GM20000 (cell line): ENCODE measurements around the gene QRICH2.

Experiments
- DNase-seq: peaks from one replicate; pipeline ENCODE4 v3.0.0; 2012; ENCODE audit warnings: low spot score
- TF ChIP-seq, protein P1 (sequence below): IDR thresholded peaks from 2 replicates; pipeline ENCODE4 v1.5.1; 2012; ENCODE audit warnings: mild to moderate bottlenecking, control low read depth; ENCODE audit errors: extremely low read depth, missing control alignments

The QRICH2 gene

DNA sequence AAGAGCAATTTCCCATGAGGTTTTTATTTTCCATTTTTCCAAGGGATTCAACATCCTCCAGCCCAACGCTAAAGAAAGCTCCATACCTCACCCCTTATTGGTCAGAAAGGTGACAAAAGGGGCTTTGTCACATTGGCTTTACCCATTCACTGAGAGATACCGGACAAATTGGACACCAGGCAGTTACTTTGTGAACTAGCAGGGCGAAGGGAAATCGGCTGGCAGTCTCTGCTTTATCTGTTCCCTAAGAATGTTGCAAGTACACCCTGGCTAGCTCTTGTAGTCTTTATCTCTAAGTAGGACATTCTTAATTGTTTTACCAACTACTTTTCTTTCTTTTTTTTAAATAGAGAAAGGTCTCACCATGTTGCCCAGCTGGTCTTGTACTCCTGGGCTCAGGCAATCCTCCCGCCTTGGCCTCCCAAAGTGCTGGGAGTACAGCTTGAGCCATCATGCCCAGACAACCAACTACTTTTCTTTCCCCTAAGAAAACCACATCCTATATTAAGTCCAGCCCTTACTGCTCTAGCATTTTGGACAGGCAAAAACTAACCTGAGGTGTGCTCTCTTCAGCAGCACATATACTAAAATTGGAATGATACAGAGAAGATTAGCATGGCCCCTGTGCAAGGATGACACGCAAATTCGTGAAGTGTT, 28.8 kb upstream of the QRICH2 start:
- DNase-seq: no peak
- TF ChIP-seq, protein P1, sequence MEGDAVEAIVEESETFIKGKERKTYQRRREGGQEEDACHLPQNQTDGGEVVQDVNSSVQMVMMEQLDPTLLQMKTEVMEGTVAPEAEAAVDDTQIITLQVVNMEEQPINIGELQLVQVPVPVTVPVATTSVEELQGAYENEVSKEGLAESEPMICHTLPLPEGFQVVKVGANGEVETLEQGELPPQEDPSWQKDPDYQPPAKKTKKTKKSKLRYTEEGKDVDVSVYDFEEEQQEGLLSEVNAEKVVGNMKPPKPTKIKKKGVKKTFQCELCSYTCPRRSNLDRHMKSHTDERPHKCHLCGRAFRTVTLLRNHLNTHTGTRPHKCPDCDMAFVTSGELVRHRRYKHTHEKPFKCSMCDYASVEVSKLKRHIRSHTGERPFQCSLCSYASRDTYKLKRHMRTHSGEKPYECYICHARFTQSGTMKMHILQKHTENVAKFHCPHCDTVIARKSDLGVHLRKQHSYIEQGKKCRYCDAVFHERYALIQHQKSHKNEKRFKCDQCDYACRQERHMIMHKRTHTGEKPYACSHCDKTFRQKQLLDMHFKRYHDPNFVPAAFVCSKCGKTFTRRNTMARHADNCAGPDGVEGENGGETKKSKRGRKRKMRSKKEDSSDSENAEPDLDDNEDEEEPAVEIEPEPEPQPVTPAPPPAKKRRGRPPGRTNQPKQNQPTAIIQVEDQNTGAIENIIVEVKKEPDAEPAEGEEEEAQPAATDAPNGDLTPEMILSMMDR: no peak

DNA sequence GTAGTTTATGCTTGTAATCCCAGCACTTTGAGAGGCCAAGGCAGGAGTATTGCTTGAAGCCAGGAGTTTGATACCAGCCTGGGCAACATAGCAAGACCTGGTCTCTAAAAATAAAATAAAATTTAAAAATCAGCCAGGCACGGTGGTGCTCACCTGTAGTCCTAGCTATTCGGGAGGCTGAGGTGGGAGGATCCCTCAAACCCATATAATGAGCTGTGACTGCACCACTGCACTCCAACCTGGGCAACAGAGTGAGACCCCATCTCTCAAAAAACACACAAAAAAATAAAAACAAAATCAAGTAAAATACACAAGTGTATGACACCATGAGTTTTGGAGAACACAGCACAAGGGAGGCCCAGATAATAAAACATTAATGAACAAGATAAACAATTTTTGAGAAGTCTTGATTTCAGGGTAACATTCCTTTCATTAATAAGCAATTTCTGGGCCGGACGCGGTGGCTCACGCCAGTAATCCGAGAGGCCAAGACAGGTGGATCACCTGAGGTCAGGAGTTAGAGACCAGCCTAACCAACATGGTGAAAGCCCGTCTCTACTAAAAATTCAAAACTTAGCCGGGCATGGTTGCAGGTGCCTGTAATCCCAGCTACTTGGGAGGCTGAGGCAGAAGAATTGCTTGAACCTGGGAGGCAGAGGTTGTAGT, 27.8 kb upstream of the QRICH2 start:
- TF ChIP-seq, protein P1: no peak
- DNase-seq: no peak

DNA sequence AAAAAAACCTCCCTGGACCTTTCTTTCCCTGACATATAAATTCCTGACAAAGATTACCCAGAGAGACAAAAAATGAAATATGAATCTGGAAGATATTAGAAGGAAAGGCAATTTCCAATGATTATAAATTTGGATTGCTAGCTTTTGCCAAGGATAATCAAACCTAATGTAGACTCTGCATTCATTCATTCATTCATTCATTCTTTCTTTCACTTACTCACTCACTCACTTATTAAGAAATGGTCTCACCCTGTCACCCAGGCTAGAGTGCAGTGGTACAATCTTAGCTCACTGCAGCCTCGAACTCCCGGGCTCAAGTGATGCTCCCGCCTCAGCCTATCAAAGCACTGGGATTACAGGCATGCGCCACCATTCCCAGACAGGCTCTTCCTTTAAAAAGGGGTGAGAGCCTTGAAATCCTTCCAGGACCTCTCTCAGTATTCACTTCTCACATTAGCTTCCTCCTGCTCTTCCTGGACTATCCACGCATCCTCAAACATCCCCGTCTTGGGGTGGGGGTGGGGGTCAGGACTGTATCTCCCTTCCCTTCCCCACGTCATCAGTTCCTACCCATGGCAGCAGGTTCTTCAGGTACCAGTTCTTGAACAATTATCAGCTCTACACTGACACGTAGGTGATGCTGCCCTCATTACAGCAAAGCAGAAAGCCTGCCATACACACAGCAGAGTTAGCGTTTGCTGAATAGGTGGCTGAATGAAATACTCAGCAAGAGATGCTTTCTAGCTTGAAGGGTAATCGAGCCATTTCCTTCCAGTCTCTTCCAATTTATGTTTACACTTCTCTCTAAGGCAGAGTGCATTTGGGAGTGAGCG, 25.8 kb upstream of the QRICH2 start:
- DNase-seq: no peak
- TF ChIP-seq, protein P1: no peak

DNA sequence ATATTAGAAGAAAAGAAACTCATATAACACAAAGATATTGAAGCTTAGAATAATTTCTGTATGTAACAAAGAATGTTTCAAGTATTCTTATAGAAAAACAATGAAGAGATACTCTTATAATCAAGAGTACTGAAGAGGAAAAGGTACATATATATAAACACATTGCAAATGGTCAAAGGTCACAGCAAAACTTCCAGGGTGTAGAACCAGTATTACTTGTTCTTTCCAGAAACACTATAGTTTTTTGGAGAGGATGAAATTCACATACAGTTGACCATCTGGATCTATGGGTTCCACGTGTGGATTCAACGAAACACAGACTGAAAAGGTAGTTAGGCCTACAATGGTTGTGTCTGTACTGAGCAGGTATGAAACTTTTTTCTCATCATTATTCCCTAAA, 23.0 kb upstream of the QRICH2 start:
- TF ChIP-seq, protein P1: no peak
- no peak for DNase-seq

DNA sequence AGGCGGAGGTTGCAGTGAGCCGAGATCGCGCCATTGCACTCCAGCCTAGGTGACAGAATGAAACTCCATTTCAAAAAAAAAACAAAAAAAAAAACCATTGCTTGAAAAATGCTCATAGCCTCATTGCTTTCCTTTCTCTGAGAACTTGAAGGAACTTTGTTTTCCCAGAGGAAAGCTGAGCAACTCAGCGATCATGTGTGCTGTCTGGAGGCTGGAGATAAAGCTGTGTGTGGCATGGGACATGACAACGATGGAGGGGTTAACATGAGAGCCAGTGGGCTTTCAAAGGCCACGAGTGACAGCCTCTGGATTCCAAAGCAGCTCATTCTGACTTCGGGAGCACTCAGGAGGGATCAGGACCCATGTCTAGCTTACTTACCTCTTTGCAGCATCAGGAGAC, 21.6 kb upstream of the QRICH2 start:
- DNase-seq: no peak
- TF ChIP-seq, protein P1: no peak

DNA sequence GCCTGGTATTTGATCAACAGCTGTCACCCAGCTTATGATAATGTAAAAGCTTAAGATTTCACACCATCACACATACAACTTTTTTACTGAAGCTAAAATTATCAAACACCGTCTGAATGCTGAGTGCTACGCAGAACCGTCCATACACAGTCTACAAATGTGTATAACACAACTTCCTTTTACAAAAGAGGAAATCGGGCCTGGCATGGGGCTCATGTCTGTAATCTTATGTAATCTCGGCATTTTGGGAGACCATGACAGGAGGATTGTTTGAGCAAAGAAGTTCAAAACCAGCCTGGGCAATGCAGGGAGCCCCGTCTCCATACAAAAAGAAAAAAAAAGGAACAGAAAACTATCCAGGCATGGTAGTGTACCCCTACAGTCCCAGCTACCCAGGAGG, 19.6 kb upstream of the QRICH2 start:
- DNase-seq: no peak
- TF ChIP-seq, protein P1: no peak

DNA sequence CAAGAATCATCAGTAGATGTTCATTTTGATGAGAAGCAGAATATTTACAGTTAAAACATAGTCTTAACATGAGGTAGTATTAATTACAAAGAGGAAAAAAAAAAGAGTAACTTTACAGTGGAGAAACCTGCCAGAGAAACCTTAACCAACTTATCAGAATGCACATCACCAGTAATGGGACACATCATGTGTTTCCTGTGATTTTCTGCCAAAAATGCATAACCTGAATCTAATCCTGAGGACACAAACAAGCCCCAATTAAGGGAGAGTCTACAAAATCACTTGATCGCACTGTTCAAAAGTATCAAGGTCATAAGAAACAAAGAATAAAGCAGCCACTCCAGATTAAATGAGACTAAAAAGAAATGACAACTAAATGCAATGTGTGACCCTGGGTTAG, 18.2 kb upstream of the QRICH2 start:
- DNase-seq: no peak
- TF ChIP-seq, protein P1: no peak
